ENCODE measurements around the gene TXNDC5.

Gene TXNDC5

DNA sequence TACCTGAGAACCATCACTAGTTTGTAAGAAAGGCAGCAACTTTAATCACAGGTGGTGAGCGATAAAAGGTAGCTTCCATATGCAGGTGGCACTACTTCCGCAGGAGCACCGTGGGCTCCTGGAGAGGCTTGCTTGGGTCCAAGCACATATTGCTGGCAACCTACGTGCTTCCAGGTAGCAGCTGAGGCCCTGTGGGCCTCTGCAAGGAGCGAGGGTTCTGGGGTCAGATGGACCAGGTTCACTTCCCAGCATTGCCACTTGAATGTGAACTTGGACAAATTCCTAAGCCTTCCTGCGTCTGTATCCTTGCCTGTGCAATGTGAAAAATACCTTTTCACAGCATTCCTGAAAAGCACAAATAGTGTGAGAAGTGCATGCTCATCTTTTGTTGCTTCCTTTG, 31.0 kb downstream of the TXNDC5 start:
- no peak for DNase-seq (ENCODE audit: low read depth, low spot score)
- TF ChIP-seq FOXP2 (optimal IDR thresholded peaks at IDR 0.05; ENCODE audit: control extremely low read depth, extremely low read length, insufficient read depth) (no peak), POLR2AphosphoS5 (IDR thresholded peaks at IDR 0.05; ENCODE audit: borderline replicate concordance, low read depth, low read length) (no peak), EZH2 (IDR thresholded peaks at IDR 0.05) (no peak)
- Histone ChIP-seq H3K9ac (ENCODE audit: insufficient read length) (no peak overlapping the region), H3K27ac (no peak overlapping the region), H3K9me3 (ENCODE audit: low read depth, low read length) (no peaks in the 10 kb centered on the region), H3K4me3 (no peak overlapping the region), H3K36me3 (ENCODE audit: insufficient read depth, low read length) (peaks cover 54% of the 10 kb centered on the region)

DNA sequence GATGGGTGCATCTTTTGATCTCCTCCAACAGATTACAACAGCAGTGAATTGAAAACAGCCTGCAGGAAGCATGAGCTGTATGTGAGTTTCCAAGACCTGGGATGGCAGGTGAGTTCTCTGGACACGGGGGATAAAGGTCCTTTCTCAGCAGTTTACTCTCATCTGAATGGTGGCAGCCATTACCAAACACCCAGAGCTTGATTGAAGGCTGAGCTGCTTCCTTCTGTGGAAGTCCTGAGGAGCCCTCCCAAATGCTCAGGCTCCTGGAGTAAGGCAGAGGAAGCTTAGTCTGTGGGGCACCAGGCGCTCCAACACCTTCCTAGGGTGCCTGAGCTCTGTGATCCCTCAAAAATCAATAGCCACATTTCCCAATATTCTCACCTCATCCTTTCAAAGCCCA, 31.5 kb downstream of the TXNDC5 start:
- Histone ChIP-seq H3K4me3 (no peak overlapping the region), H3K9ac (ENCODE audit: insufficient read length) (no peak overlapping the region), H3K36me3 (ENCODE audit: insufficient read depth, low read length) (peaks cover 48% of the 10 kb centered on the region), H3K9me3 (ENCODE audit: low read depth, low read length) (no peaks in the 10 kb centered on the region), H3K27ac (no peak overlapping the region)
- no peak for DNase-seq (ENCODE audit: low read depth, low spot score)
- TF ChIP-seq EZH2 (IDR thresholded peaks at IDR 0.05): no peak
- no peak for TF ChIP-seq POLR2AphosphoS5 (IDR thresholded peaks at IDR 0.05; ENCODE audit: borderline replicate concordance, low read depth, low read length)
- no peak for TF ChIP-seq FOXP2 (optimal IDR thresholded peaks at IDR 0.05; ENCODE audit: control extremely low read depth, extremely low read length, insufficient read depth)

DNA sequence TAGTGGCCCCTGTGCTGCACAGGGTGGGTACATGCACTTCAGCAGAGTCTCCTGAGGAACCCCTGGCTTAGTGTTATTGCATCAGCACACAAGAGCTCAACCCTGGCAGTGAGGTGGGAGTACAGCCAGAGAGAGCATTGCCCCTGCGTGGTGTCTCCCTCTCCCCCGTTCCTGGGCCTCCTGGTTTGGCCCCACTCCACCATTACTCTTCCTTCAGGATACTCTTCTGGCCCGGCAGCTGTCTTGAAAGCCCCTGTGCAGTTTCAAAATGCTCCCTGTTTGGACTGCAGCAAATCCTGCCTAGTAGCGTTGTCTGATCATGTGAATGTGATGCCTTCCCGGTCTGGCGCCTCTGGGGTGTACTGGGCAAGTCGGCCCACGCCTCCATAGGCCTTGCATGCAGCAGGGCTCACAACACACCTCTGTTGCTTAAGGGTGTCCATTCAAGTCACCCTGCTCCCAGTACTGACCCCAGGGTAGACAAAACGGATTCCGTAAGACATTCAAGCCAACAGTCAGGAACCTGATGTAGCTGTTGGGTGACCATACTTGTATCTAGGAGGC, 32.1 kb downstream of the TXNDC5 start:
- Histone ChIP-seq H3K9me3 (ENCODE audit: low read depth, low read length) (no peaks in the 10 kb centered on the region), H3K4me3 (no peak overlapping the region), H3K9ac (ENCODE audit: insufficient read length) (no peak overlapping the region), H3K36me3 (ENCODE audit: insufficient read depth, low read length) (peaks cover 43% of the 10 kb centered on the region), H3K27ac (no peak overlapping the region; the same call in 1 of the 2 replicates)
- no peak for DNase-seq (ENCODE audit: low read depth, low spot score)
- TF ChIP-seq FOXP2 (optimal IDR thresholded peaks at IDR 0.05; ENCODE audit: control extremely low read depth, extremely low read length, insufficient read depth) (no peak), POLR2AphosphoS5 (IDR thresholded peaks at IDR 0.05; ENCODE audit: borderline replicate concordance, low read depth, low read length) (no peak), EZH2 (IDR thresholded peaks at IDR 0.05) (no peak)

DNA sequence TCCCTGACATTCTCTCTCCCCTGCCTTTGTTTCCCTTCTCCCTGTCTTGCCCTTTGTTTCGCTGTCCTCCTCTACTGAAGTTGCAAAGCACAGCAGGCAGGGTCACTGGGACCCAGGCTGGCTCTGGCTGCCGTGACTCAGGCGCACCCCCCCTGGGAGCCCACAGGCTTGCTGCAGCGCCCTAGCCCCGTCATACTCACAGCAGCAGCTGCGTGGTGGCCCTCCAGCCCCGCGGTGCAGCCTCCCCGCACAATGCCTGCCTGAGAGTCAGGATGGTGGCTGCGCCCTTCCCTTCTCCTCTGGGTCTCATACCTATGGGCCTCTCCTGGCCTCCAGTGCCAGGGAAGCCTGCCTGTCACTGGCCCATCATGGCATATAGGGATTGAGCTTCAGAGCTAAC, 41.7 kb downstream of the TXNDC5 start:
- H3K36me3 ChIP-seq (ENCODE audit: insufficient read depth, low read length): no peaks in the 10 kb centered on the region; the same call in 1 of the 2 replicates
- no peak for DNase-seq (ENCODE audit: low read depth, low spot score)
- H3K9ac ChIP-seq (ENCODE audit: insufficient read length): no peak overlapping the region
- H3K9me3 ChIP-seq (ENCODE audit: low read depth, low read length): no peaks in the 10 kb centered on the region
- H3K4me3 ChIP-seq: no peak overlapping the region
- TF ChIP-seq POLR2AphosphoS5 (IDR thresholded peaks at IDR 0.05; ENCODE audit: borderline replicate concordance, low read depth, low read length) (no peak), FOXP2 (optimal IDR thresholded peaks at IDR 0.05; ENCODE audit: control extremely low read depth, extremely low read length, insufficient read depth) (no peak), EZH2 (IDR thresholded peaks at IDR 0.05) (no peak)
- H3K27ac ChIP-seq: no peak overlapping the region

DNA sequence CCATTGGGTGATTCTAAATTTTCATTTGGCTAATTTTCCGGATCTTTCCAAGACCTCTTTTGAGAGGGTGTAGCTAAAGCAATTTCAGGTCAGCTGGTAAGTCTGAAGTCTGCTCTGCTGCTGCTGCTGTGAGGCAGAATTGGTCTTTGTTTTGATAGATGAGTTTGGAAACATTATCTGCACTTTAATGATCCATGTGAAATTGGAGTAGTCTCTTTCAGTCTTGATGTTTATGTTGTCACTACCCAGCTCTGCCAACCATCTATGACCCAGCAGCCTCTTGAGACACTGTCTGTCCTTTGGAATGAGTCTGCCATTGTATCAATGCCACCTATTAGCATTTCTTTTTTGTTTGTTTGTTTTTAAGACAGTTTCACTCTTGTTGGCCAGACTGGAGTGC, 44.1 kb downstream of the TXNDC5 start:
- DNase-seq (ENCODE audit: low read depth, low spot score): no peak
- TF ChIP-seq EZH2 (IDR thresholded peaks at IDR 0.05) (no peak), FOXP2 (optimal IDR thresholded peaks at IDR 0.05; ENCODE audit: control extremely low read depth, extremely low read length, insufficient read depth) (no peak), POLR2AphosphoS5 (IDR thresholded peaks at IDR 0.05; ENCODE audit: borderline replicate concordance, low read depth, low read length) (no peak)
- Histone ChIP-seq H3K4me3 (no peak overlapping the region), H3K36me3 (ENCODE audit: insufficient read depth, low read length) (peaks cover 8% of the 10 kb centered on the region; the same call in 1 of the 2 replicates), H3K9ac (ENCODE audit: insufficient read length) (no peak overlapping the region), H3K9me3 (ENCODE audit: low read depth, low read length) (no peaks in the 10 kb centered on the region), H3K27ac (no peak overlapping the region)

DNA sequence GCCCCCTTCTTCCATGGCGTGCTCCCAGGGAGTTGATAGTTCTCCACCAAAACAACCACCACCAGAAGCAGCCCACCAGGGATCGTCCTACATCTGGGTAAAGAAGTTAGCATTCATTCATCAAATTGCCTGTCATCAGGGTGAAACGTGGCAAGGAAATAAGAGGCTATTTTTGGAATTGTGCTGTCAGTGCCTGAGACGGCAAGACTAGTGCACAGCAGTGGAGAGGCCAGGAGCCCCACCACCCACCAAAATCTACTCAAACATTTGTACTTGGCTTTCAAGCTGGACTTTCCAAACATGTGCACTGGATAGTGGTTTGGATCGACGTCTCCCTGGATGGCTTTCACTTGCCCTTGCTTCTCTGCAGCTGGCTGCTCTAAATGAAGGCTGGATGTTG, 44.8 kb downstream of the TXNDC5 start:
- H3K36me3 ChIP-seq (ENCODE audit: insufficient read depth, low read length): peaks cover 8% of the 10 kb centered on the region; the same call in 1 of the 2 replicates
- no peak for TF ChIP-seq EZH2 (IDR thresholded peaks at IDR 0.05)
- TF ChIP-seq FOXP2 (optimal IDR thresholded peaks at IDR 0.05; ENCODE audit: control extremely low read depth, extremely low read length, insufficient read depth): no peak
- TF ChIP-seq POLR2AphosphoS5 (IDR thresholded peaks at IDR 0.05; ENCODE audit: borderline replicate concordance, low read depth, low read length): no peak
- DNase-seq (ENCODE audit: low read depth, low spot score): no peak

DNA sequence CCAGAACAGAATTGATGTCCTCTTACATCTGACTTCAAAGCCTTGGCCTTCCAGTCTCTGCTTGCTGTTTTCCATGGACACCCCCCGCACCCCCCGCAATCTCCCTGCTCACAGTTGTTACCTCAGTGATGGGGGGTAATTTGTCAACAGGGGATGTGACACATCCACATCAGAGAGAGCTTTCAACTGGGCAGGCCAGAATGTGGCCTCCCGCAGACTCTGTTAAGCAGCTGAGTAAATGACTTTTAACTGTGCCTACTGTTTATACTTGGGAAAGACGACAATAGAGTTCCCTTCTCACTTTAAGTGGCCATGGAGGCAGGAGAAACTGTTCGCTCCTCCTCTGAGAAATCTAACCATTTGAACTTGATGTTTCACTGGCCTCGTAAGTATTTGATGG, 51.0 kb downstream of the TXNDC5 start:
- no peak for DNase-seq (ENCODE audit: low read depth, low spot score)
- H3K9me3 ChIP-seq (ENCODE audit: low read depth, low read length): no peaks in the 10 kb centered on the region
- H3K9ac ChIP-seq (ENCODE audit: insufficient read length): no peak overlapping the region
- H3K27ac ChIP-seq: no peak overlapping the region
- no peak overlapping the region for H3K4me3 ChIP-seq
- peaks cover 8% of the 10 kb centered on the region; the same call in 1 of the 2 replicates for H3K36me3 ChIP-seq (ENCODE audit: insufficient read depth, low read length)
- TF ChIP-seq POLR2AphosphoS5 (IDR thresholded peaks at IDR 0.05; ENCODE audit: borderline replicate concordance, low read depth, low read length) (no peak), EZH2 (IDR thresholded peaks at IDR 0.05) (no peak), FOXP2 (optimal IDR thresholded peaks at IDR 0.05; ENCODE audit: control extremely low read depth, extremely low read length, insufficient read depth) (no peak)

More for the DNA sequence above, 44.8 kb downstream of the TXNDC5 start:
- Histone ChIP-seq H3K4me3 (no peak overlapping the region), H3K9me3 (ENCODE audit: low read depth, low read length) (no peaks in the 10 kb centered on the region), H3K9ac (ENCODE audit: insufficient read length) (no peak overlapping the region), H3K27ac (no peak overlapping the region)

DNA sequence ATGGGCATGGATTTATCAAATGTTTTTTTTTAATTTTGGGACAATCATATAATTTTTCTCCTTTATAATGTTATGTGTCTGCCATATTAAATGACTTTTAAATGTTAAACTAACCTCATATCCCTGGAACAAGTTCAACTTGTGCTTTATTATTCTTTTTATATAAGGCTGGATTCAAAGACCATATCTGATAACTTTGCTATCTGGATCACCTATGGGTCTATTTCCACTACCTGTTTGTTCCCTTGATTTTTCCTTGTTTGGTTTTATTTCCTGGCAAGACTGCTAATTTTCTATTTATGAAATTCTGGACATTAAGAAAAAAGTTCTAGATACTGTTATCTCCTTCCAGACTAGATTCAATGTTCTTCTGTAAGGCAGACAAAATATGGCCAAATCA, 58.8 kb downstream of the TXNDC5 start:
- Histone ChIP-seq H3K4me3 (no peak overlapping the region), H3K36me3 (ENCODE audit: insufficient read depth, low read length) (no peaks in the 10 kb centered on the region), H3K9me3 (ENCODE audit: low read depth, low read length) (peaks cover 9% of the 10 kb centered on the region; the same call in 1 of the 2 replicates), H3K9ac (ENCODE audit: insufficient read length) (no peak overlapping the region), H3K27ac (no peak overlapping the region)
- TF ChIP-seq POLR2AphosphoS5 (IDR thresholded peaks at IDR 0.05; ENCODE audit: borderline replicate concordance, low read depth, low read length) (no peak), EZH2 (IDR thresholded peaks at IDR 0.05) (no peak), FOXP2 (optimal IDR thresholded peaks at IDR 0.05; ENCODE audit: control extremely low read depth, extremely low read length, insufficient read depth) (no peak)
- no peak for DNase-seq (ENCODE audit: low read depth, low spot score)

DNA sequence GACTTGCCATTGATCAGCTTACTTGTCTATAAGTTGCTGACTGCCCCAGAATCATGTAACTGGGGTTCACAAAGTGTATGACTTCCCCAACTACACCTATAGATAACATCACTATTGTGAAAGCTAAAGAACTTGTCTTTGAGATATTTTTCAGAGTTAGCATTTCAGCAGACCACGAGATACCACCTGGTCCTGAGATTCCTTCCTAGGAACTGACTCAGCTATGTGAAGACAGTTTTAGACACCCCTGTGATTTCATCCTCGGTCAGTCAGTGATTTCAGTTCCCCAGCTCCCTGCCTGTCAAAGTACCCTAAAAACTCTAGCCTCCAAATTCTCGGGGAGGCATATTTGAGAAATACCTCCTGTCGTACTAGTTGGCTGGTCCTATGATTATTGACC, 62.4 kb downstream of the TXNDC5 start:
- Histone ChIP-seq H3K4me3 (no peak overlapping the region), H3K27ac (no peak overlapping the region)
- TF ChIP-seq FOXP2 (optimal IDR thresholded peaks at IDR 0.05; ENCODE audit: control extremely low read depth, extremely low read length, insufficient read depth) (no peak), EZH2 (IDR thresholded peaks at IDR 0.05) (no peak), POLR2AphosphoS5 (IDR thresholded peaks at IDR 0.05; ENCODE audit: borderline replicate concordance, low read depth, low read length) (no peak)

More for the DNA sequence above, 62.4 kb downstream of the TXNDC5 start:
- Histone ChIP-seq H3K9me3 (ENCODE audit: low read depth, low read length) (peaks cover 9% of the 10 kb centered on the region; the same call in 1 of the 2 replicates), H3K9ac (ENCODE audit: insufficient read length) (no peak overlapping the region), H3K36me3 (ENCODE audit: insufficient read depth, low read length) (no peaks in the 10 kb centered on the region)
- no peak for DNase-seq (ENCODE audit: low read depth, low spot score)

Measured in SK-N-MC (cell line).